ENCODE data around the gene TCTN3. TPM values are rescaled to one million over a fixed set of nuclear protein-coding genes. Genes with fewer than 3 reads are reported as not detected.

Gene TCTN3
- total RNA-seq, 2 donors from 2014 or later, result 53.5 to 57.7 TPM

- no peaks in the 10 kb centered on the region for H3K36me3 Mint-ChIP-seq (ENCODE audit: low read depth)
- Histone ChIP-seq H3K9me3 (ENCODE audit: control insufficient read depth, low read length) (peaks cover 45% of the 10 kb centered on the region), H3K4me3 (ENCODE audit: low read length) (no peak overlapping the region), H3K9ac (ENCODE audit: extremely low read depth, low read length, poor library complexity, severe bottlenecking) (no peak overlapping the region), H3K27me3 (ENCODE audit: control insufficient read depth, insufficient read depth, low read length, poor library complexity, severe bottlenecking) (no peaks in the 10 kb centered on the region), H3K36me3 (ENCODE audit: control insufficient read depth, insufficient read depth, low read length) (no peaks in the 10 kb centered on the region), H3K27ac (ENCODE audit: low read depth, low read length) (no peak overlapping the region), H3K4me1 (ENCODE audit: control insufficient read depth, insufficient read depth, low read length) (no peaks in the 10 kb centered on the region)
- H3K27ac Mint-ChIP-seq, result no peak overlapping the region
- H3K4me3 Mint-ChIP-seq, result no peak overlapping the region
- no peak for TF ChIP-seq CTCF (conservative IDR thresholded peaks at IDR 0.05)
- peaks cover 26% of the 10 kb centered on the region for H3K9me3 Mint-ChIP-seq
- peaks cover 2% of the 10 kb centered on the region for H3K27me3 Mint-ChIP-seq (ENCODE audit: insufficient read depth)
- WGBS, 2 experiments (ENCODE audit: insufficient coverage in 1 of 2, insufficient read length in 1 of 2), result 79 to 92% methylated on average over 2 to 3 of the region's 3 CpGs
- no peak for DNase-seq
- peaks cover 6% of the 10 kb centered on the region for H3K4me1 Mint-ChIP-seq
These were observed 3.7 kb upstream of the TCTN3 start for GRCh38 chr10:95697429-95697828.

- Mint-ChIP-seq H3K27me3 (ENCODE audit: insufficient read depth) (peaks cover 2% of the 10 kb centered on the region), H3K4me3 (peak overlapping the region; percentile 89), H3K9me3 (peaks cover 26% of the 10 kb centered on the region), H3K27ac (no peak overlapping the region), H3K36me3 (ENCODE audit: low read depth) (peaks cover 23% of the 10 kb centered on the region), H3K4me1 (peaks cover 14% of the 10 kb centered on the region)
- Histone ChIP-seq H3K36me3 (ENCODE audit: control insufficient read depth, insufficient read depth, low read length) (peaks cover 20% of the 10 kb centered on the region), H3K27ac (ENCODE audit: low read depth, low read length) (no peak overlapping the region), H3K4me3 (ENCODE audit: low read length) (no peak overlapping the region), H3K9ac (ENCODE audit: extremely low read depth, low read length, poor library complexity, severe bottlenecking) (no peak overlapping the region), H3K4me1 (ENCODE audit: control insufficient read depth, insufficient read depth, low read length) (no peaks in the 10 kb centered on the region), H3K9me3 (ENCODE audit: control insufficient read depth, low read length) (peaks cover 38% of the 10 kb centered on the region), H3K27me3 (ENCODE audit: control insufficient read depth, insufficient read depth, low read length, poor library complexity, severe bottlenecking) (no peaks in the 10 kb centered on the region)
- 89 to 96% methylated on average over 12 to 18 of the region's 18 CpGs for WGBS, 2 experiments (ENCODE audit: insufficient coverage in 1 of 2, insufficient read length in 1 of 2)
- DNase-seq, result no peak
- TF ChIP-seq CTCF (conservative IDR thresholded peaks at IDR 0.05), result no peak
These were observed 938 bp upstream of the TCTN3 start for GRCh38 chr10:95694665-95695064.

- H3K27ac Mint-ChIP-seq, result peak overlapping the region; percentile 99
- H3K27ac ChIP-seq (ENCODE audit: low read depth, low read length), result peak overlapping the region; percentile 60
These were observed 558 bp downstream of the TCTN3 start for GRCh38 chr10:95693071-95693667.

More at GRCh38 chr10:95693071-95693667, 558 bp downstream of the TCTN3 start:
- Histone ChIP-seq H3K9ac (ENCODE audit: extremely low read depth, low read length, poor library complexity, severe bottlenecking) (peak overlapping the region; percentile 88), H3K27me3 (ENCODE audit: control insufficient read depth, insufficient read depth, low read length, poor library complexity, severe bottlenecking) (no peaks in the 10 kb centered on the region), H3K4me3 (ENCODE audit: low read length) (peak overlapping the region; percentile 93), H3K36me3 (ENCODE audit: control insufficient read depth, insufficient read depth, low read length) (peaks cover 34% of the 10 kb centered on the region), H3K4me1 (ENCODE audit: control insufficient read depth, insufficient read depth, low read length) (no peaks in the 10 kb centered on the region), H3K9me3 (ENCODE audit: control insufficient read depth, low read length) (peaks cover 23% of the 10 kb centered on the region)
- no peak for DNase-seq
- Mint-ChIP-seq H3K4me1 (peaks cover 17% of the 10 kb centered on the region), H3K27me3 (ENCODE audit: insufficient read depth) (no peaks in the 10 kb centered on the region), H3K36me3 (ENCODE audit: low read depth) (peaks cover 35% of the 10 kb centered on the region), H3K4me3 (peak overlapping the region; percentile 89), H3K9me3 (peaks cover 15% of the 10 kb centered on the region)
- 5 to 11% methylated on average over 7 to 15 of the region's 15 CpGs for WGBS, 2 experiments (ENCODE audit: insufficient coverage in 1 of 2, insufficient read length in 1 of 2)
- no peak for TF ChIP-seq CTCF (conservative IDR thresholded peaks at IDR 0.05)

All from endodermal cell (in vitro differentiated cells).